Putamen (tissue), 1 donor: ENCODE results near the gene ZNF496.
"Not testable (repeated sequence)": the region's sequence is repeated elsewhere in the genome, so short reads cannot be mapped to it uniquely, and the experiment has no call there.

Experiments
- DNase-seq: peaks from one replicate; pipeline ENCODE4 v3.0.0-alpha.2; 2016; ENCODE audit warnings: low spot score

Gene ZNF496

DNA sequence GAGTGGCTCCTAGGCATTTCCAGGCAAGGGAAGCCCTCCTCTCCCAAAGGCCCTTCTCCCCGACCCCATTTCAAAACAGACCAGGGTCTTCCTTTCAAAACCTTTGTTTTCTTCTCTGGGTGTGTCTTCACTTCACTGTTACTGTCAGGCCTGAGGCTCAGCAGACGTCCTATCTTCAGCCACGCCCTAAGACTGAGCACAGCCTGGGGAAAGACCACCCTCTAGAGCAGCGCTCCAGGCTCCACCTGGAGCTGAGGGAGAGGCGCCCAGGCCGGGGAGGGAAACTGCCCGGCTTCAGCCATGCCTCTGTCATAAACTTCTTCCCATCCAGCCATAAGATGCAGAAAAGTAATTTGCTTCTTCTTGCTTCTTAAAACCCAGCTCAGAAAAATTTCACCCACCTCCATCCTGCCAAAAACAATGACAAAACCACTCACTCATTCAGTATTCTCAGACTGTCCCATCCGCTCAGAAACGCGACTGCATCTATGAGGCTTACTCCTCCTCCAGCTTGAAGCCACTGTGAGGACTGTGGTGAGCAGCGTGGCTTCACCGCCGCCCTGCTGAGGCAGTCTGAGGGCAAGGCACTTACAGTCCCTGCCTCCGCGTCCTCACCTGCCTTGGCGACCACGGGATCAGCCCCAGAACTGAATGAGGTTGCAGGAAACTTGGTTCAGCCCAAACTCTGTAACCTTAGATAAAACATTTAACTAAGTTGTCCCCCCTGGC is 39.7 kb downstream of the ZNF496 start:
- DNase-seq, result no peak

DNA sequence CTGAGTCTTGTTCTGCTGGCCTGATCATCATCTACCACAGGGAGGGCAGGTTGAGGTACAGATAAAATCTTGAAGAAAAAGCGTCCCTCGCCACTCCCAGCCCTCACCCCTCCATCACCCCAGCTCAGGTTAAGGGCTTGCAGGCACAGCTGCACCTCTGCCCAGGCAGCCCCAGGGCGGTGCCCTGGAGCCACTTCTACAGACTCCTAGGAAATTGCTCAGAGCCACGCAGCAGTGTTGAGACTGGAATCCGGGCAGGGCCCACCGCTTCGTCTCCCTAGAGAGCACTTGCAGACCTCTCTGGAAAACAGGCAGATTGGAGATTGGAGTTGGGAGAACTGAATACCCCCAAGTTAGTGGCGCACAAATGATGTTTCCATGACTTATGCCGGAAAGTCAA is 40.5 kb downstream of the ZNF496 start:
- DNase-seq, result no peak

DNA sequence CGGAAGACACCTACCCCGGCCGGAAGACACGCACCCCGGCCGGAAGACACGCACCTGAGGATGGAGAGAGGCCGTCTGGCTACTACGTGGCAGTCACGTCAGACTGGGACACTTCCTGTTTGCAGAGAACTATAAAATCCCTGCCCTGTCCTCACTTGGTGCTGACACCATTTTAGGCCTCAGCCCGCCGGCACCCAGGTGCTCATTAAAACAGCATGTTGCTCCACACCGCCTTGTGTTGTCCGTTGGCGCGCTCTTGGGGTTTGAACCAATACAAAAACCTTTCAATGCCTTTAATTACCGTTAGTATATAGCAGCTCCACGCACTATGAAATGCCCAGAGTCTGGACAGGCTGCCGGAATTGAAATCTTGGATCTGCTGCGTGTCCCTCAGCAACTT is 41.1 kb downstream of the ZNF496 start:
- no peak for DNase-seq

DNA sequence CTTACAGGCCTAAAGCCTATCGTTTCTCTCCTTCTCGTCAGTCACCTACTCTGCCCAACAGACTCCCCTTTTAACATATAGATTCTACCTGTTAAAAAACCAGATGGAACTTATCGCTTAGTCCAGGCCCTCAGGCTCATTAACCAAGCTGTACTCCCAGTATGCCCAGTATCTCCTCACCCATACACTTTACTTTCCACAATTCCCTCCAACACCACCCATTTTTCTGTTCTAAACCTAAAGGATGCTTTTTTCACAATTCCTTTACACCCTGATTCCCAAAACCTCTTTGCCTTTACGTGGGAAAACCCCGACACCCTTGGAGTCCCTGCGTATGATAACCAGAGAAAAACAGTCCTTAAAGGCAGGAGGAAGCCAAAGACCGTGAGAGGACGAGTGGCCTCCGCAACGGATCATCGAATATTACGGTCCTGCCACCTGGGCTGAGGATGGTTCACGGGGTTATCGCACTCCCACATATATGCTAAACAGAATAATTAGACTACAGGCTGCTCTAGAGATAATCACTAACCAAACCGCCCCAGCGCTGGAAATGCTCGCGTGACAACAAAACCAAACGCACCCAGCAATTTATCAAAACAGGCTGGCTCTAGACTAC is 42.3 kb downstream of the ZNF496 start:
- not testable (repeated sequence) for DNase-seq

DNA sequence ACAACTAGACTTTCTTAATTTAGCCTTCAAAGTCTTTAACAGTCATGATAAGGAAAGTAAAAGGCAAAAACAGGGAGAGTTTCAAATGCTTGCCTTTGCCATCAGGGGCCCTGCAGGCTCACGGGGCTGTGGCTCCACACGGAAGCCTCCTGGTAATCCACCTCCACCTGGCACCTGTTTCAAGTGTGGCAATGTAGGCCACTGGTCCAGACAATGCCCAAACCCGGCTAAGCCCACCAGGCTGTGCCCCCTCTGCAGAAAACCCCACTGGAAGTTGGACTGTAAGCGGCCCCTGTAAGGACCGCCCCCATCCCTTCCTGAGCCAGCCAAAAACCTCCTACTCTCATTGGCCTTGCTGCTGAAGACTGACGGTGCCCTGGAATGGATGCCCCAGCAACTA is 43.3 kb downstream of the ZNF496 start:
- no peak for DNase-seq

DNA sequence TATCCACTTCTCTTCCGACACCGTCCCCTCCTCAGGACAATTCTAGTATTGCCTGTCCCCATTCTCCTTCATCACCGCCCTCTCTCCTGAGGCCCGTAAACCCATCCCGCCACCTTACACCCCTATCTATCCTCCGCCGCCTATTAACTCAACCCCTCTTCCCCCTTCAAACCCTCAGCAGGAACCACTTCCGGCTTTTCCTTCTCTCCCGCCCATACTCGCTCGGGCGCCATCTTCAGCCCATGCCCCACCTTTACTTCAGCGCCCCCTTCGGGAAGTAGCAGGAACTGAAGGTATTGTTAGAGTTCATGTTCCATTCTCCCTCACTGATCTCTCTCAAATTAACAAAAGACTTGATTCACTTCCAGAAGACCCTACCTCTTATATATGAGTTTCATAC is 44.2 kb downstream of the ZNF496 start:
- no peak for DNase-seq

DNA sequence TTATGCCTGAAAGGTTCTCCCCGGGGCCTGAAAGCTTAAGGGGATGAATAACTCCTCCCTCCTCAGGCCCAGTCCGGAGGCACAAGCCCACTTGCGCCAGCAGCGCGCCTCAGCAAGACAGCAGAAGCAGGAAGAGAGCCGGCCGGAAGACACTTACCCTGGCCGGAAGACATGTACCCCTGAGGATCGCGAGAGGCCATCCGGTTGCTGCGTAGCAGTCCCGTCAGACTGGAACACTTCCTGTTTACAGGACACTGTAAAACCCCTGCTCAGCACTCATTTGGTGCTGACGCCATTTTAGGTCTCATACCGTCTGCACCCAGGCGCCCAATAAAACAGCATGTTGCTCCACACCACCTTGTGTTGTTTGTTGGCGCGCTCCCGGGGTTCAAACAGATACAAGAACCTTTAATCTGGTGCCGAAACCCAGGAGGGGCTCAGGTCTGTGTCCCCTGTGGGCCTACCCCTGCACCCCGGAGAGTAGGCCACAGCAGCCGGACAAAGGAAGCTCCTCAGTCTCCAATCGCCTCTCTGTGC is 45.5 kb downstream of the ZNF496 start:
- DNase-seq, result no peak

DNA sequence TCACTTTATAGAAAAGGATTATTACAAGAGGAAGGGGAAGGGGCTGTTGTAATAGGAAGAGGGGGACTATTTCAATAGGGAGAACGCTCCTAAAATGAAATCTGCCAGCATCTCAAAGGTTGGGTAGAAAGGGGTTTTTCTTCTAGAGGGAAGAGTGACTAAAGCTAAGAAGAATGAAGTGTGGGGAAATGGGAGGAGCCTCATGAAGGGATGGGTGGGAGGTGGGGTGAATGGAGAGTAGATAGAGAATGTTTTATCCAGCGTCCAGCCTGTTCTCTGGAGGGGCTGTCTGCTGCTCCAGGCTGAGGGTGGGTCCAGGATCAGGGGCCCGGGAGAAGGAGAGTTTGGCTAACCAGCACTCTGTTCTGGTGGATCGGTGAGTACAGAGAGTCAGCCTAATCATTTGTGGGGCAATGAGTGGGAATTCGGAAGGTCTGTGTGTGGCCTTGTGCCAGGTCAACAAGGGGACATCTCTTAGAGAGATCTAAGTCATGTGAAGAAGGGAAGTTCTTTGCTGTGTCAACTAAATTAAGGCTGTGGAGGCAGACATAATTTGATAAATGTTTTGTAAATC is 50.6 kb downstream of the ZNF496 start:
- no peak for DNase-seq

DNA sequence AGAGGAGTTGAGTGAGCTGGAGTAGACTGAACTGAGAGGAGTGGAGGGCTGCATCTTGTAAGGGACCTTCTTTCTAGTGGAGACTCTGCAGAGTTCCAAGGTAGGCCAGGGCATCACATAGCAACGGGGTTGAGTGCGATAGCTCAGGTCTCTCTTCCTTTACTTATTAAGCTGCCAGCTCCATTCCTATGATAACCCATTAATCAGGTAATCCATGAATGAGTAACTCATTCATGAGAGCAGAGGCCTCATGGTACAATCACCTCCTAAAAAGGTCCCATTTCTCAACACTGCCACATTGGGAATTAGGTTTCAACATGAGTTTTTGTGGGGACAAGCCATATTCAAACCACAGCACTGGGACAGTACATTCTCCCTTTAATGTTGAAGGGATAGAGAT is 54.5 kb downstream of the ZNF496 start:
- DNase-seq, result no peak

DNA sequence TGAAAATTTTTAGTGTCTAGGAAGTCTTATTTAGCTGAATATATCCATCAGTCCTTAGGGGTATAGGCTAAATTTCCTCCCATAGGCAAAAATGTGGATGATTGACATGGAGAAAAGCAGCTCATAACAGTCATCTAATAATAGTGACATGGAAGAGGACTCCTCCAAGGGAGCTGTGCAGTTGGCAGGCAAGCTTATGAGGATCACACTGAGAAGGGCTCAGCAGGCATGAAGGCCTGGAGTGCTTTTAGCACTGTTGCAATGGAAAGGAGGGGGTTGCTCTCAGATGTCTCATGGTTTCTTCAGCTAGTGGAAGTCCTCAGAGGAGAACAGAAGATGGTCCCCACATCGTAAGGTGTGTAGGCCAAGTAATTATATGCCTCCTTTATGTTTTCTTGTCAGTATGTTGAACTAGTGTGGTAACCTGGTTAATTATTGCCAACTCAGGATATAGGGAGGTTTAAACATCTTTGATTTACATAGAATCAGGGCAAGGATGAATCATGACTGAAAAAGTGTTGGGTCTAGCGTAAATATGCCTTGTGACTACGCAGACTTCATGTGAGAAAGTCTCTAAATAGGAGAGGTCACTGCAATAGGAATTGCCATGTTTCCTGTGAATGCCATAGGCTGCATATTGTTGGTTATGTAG is 56.9 kb downstream of the ZNF496 start:
- no peak for DNase-seq

DNA sequence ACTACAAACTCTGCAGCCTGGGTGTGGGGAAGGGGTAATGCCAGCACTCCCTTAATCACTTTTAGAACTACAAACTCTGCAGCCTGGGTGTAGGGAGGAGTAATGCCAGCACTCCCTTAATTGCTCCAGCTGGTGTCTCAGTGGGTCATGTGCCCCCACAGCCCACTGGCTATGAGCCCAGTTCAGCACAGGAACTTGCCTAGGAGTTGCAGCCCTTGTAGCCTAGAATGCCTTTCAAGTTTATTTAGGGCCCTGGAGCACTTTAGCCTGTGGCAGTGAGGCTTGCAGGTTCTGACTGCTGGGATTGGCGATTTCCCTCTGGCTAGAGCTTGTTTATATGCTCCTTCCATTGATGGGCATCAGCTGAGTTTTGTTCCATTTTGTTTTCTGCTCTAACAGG is 58.7 kb downstream of the ZNF496 start:
- DNase-seq, result peak; percentile 9

DNA sequence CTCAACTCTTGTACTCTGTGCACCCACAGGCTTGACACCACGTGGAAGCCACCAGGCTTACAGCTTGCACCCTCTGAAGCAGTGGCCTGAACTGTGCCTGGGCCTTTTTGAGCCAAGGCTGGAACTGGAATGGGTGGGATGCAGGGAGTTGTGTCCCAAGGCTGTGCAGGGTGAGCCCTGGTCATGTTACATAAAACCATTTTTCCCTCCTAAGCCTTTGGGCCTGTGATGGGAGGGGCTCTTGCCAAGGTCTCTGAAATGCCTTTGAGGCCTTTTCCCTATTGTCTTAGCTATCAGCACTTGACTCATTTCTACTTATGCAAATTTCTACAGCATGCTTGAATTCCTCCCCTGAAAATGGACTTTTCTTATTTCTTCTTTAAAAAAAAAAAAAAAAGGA is 61.7 kb downstream of the ZNF496 start:
- DNase-seq, result no peak

DNA sequence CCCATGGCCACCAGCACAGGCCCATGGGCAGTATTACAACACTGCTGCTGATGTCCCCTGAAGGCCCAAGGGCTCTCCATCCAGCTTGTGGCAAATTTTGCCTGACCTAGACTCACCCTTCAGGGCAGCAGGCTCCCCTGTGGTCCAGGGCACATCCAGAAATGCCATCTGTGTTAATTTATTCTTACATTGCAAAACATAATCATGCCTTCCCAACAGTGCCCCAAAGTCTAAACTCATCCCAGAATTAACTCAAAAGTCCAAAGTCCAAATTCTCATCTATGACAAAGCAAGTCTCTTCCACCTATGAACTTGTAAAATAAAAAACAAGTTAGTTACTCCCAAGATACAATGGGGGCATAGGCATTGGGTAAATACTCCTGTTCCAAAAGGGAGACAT is 62.5 kb downstream of the ZNF496 start:
- DNase-seq, result no peak

DNA sequence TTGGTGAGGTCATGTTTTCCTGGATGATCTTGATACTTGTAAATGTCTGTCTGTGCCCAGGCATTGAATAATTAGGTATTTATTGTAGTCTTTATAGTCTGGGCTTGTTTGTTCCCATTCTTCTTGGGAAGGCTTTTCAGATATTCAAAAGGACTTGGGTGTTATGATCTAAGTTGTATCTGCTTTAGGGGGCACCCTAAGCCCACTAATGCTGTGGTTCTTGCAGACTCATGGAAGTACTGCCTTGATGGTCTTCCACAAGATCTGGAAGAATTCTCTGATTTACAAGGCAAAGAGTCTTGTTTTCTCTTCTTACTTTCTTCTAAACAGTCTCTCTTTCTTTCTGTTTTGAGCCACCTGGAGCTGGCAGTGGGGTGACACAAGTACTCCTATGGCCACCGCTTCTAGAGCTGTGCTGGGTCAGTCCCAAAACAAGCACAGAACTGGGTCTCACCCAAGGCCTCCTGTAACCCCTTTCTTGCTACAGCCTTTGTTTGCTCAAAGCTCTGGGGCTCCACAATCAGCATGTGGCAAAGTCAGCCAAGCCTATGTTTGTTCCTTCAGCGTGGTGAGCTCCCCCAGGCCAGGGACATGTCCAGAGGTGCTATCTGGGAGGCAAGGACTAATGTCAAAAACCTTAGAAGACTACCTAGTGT is 63.1 kb downstream of the ZNF496 start:
- DNase-seq, result no peak

DNA sequence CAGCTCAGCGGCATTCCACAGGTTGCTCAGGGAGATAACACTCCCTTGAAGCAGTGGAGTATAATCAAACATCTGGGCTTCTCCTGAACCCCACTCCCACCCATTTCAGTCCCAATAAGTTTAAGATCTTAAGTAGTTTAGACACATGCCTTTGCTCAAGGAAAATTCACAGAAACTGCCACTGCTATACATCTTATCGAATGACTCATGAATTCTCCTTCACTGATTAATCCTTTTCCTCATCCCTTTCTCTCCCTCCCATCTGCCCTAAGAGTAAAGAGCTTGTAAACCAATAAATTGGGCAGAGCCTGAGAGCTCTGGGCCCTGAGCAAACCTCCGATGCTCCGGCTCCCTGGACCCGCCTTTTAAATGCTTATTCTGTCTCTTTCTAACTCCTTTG is 65.6 kb downstream of the ZNF496 start:
- DNase-seq, result no peak

DNA sequence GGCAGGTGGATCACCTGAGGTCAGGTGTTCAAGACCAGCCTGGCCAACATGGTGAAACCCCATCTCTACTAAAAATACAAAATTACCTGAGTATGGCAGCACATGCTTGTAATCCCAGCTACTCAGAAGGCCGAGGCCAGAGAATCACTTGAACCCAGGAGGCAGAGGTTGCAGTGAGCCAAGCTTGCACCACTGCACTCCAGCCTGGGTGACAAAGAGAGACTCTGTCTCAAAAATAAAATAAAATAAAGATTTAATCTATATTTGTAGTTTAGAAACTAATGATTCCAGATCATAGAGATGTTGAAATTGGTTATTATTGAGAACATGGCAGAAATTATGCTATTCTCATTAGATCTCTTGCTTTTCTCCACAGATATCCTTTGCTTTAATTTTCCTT is 75.9 kb downstream of the ZNF496 start, which contains the start of gene VN1R5:
Gene VN1R5, plus strand, starts transcription at position 301 of the 400 bp plus-strand sequence.
- not testable (repeated sequence) for DNase-seq

DNA sequence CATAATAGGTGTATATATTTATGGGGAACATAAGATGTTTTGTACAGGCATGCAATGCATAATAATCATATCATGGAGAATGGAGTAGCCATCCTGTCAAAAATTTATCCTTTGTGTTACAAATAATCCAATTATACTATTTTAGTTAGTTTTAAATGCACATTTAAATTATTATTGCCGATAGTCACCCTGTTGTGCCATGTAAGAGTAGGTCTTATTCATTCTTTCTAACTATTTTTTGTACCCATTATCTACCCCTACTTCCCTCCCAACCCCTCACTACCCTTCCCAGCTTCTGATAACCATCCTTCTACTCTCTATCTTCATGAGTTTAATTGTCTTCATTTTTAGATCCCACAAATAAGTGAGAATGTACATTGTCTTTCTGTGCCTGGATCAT is 84.1 kb downstream of the ZNF496 start:
- DNase-seq, result no peak
